PFSK-1 (cell line): ENCODE data around the gene NOX5.

Experiments used
- POLR2AphosphoS5 ChIP-seq: IDR thresholded peaks from 2 replicates; pipeline ENCODE4 v1.6.1; 2012; ENCODE audit warnings: low read depth, mild to moderate bottlenecking, control low read depth, low read length, moderate library complexity
- SIN3A ChIP-seq: IDR thresholded peaks from 2 replicates; pipeline ENCODE4 v1.6.1; 2012; ENCODE audit warnings: mild to moderate bottlenecking, low read length, moderate library complexity, borderline replicate concordance; ENCODE audit not compliant: insufficient read depth
- TAF1 ChIP-seq: IDR thresholded peaks from 2 replicates; pipeline ENCODE4 v1.6.1; 2012; ENCODE audit warnings: low read length, control low read depth, borderline replicate concordance; ENCODE audit not compliant: insufficient read depth
- TF ChIP-seq, protein P1 (sequence below), 2 experiments: IDR thresholded peaks; 2 replicates each; pipeline versions ENCODE4 v1.6.1 to v1.8.0; 2011 to 2012; ENCODE audit warnings: low read depth in 2 of 2, low read length in 2 of 2, control low read depth in 1 of 2, inconsistent platforms in 1 of 2, mild to moderate bottlenecking in 1 of 2, moderate library complexity in 1 of 2; ENCODE audit not compliant: insufficient read depth in 1 of 2

DNA sequence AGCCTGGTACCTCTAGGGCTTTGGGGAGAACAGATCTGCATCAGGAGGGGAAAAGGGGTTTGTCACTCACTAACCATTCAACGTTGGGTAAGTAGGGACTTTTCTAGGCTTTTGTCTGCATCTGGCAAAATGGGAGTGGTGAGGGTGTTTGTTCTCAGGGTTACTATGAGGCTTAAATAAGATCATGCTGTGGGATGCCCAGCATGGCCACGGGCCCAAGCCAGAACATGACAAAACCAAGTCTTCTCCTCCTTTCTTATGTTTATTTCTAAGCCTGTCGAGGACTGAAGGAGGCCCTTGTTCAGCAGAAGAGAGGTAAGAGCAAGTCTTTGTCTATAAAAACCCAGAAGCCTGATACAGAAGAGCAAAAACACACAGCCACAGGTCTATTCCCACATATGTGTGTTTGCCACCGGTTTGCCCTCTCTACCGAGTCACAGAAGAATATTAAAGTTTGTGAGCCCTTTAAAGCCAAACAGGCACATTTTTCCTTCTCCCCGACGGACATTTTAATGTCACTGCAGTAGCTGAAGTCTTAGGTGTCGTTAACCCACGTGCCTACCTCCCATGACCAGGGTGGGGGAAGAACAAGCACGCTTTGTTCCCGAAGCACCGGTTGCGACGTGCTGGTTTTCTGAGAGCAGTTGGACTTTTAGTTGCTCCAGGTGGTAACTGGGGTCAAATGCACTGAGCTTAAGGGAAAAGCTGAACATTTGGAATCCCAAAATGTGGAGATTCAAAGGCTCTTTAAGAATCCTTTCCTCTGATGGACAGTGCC is 72.1 kb downstream of the NOX5 start:
- TF ChIP-seq POLR2AphosphoS5 (no peak), SIN3A (no peak), TAF1 (no peak)
- TF ChIP-seq, protein P1, sequence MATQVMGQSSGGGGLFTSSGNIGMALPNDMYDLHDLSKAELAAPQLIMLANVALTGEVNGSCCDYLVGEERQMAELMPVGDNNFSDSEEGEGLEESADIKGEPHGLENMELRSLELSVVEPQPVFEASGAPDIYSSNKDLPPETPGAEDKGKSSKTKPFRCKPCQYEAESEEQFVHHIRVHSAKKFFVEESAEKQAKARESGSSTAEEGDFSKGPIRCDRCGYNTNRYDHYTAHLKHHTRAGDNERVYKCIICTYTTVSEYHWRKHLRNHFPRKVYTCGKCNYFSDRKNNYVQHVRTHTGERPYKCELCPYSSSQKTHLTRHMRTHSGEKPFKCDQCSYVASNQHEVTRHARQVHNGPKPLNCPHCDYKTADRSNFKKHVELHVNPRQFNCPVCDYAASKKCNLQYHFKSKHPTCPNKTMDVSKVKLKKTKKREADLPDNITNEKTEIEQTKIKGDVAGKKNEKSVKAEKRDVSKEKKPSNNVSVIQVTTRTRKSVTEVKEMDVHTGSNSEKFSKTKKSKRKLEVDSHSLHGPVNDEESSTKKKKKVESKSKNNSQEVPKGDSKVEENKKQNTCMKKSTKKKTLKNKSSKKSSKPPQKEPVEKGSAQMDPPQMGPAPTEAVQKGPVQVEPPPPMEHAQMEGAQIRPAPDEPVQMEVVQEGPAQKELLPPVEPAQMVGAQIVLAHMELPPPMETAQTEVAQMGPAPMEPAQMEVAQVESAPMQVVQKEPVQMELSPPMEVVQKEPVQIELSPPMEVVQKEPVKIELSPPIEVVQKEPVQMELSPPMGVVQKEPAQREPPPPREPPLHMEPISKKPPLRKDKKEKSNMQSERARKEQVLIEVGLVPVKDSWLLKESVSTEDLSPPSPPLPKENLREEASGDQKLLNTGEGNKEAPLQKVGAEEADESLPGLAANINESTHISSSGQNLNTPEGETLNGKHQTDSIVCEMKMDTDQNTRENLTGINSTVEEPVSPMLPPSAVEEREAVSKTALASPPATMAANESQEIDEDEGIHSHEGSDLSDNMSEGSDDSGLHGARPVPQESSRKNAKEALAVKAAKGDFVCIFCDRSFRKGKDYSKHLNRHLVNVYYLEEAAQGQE (IDR thresholded peaks at IDR 0.05; ENCODE audit: insufficient read depth in 1 of 2, low read depth in 2 of 2, low read length in 2 of 2) = no peak
